ENCODE data around the gene RBM15B.

Gene RBM15B

DNA sequence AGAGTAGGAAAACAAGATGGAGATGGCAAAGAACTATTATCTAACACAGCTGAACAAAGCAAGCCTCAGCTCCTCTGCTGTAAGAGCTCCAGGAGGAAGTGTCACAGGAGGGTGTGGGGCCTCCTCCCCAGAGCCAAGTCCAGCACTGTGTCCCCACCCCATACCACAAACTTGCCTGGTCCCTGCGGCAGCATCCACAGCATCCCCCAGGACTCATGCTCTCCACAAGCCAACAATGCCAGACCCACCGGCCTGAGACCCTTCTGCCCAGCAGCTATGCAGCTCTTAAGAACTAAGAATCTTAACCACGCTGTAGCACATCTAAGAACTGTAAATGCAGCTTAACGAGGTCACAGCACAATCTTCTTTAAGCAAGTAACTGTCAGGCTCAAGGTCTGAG is 9.1 kb downstream of the RBM15B start:
- Histone ChIP-seq H3K27ac (ENCODE audit: insufficient read depth, low read depth, low read length, poor library complexity, severe bottlenecking) (no peak overlapping the region), H3K36me3 (ENCODE audit: control insufficient read depth, insufficient read depth, low read length) (peaks cover 14% of the 10 kb centered on the region), H3K9me3 (ENCODE audit: control insufficient read depth, low read length) (no peaks in the 10 kb centered on the region), H3K27me3 (ENCODE audit: control insufficient read depth, insufficient read depth, low read length, poor library complexity, severe bottlenecking) (no peaks in the 10 kb centered on the region), H3K4me1 (ENCODE audit: control insufficient read depth, insufficient read depth, low read length) (peaks cover 2% of the 10 kb centered on the region), H3K4me3 (ENCODE audit: insufficient read depth, low read depth, low read length) (no peak overlapping the region)
- 95 to 96% methylated on average over 4 of the region's 4 CpGs for WGBS, 2 experiments

GRCh38 chr3:51401735-51402134 is 10.7 kb downstream of the RBM15B start:
- Histone ChIP-seq H3K4me1 (ENCODE audit: control insufficient read depth, insufficient read depth, low read length) (no peaks in the 10 kb centered on the region), H3K9me3 (ENCODE audit: control insufficient read depth, low read length) (no peaks in the 10 kb centered on the region), H3K36me3 (ENCODE audit: control insufficient read depth, insufficient read depth, low read length) (peaks cover 12% of the 10 kb centered on the region), H3K4me3 (ENCODE audit: insufficient read depth, low read depth, low read length) (no peak overlapping the region), H3K27me3 (ENCODE audit: control insufficient read depth, insufficient read depth, low read length, poor library complexity, severe bottlenecking) (no peaks in the 10 kb centered on the region), H3K27ac (ENCODE audit: insufficient read depth, low read depth, low read length, poor library complexity, severe bottlenecking) (no peak overlapping the region)
- 91 to 95% methylated on average over 4 of the region's 4 CpGs for WGBS, 2 experiments

DNA sequence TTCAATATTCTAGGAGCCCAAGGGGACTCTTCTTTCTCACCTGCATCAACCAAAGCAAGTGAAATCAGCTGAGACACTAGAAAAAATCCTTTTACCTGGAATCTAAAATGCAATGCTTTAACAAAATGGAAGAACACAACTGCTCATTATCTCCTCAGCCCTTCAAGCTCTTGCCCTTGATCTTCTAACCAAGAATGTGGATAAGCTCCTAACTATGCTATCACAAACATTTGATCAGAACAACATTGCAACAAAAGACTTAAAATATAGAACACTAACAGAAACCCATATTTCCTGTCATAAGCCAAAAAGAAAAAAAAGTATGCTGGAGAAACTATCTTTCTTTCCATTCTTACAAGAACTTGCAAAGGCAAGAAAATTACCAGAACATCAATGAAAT is 12.6 kb downstream of the RBM15B start:
- peaks cover 12% of the 10 kb centered on the region for H3K36me3 ChIP-seq (ENCODE audit: control insufficient read depth, insufficient read depth, low read length)
- no peaks in the 10 kb centered on the region for H3K9me3 ChIP-seq (ENCODE audit: control insufficient read depth, low read length)
- H3K4me1 ChIP-seq (ENCODE audit: control insufficient read depth, insufficient read depth, low read length) = no peaks in the 10 kb centered on the region
- no peak overlapping the region for H3K27ac ChIP-seq (ENCODE audit: insufficient read depth, low read depth, low read length, poor library complexity, severe bottlenecking)
- H3K27me3 ChIP-seq (ENCODE audit: control insufficient read depth, insufficient read depth, low read length, poor library complexity, severe bottlenecking) = no peaks in the 10 kb centered on the region
- H3K4me3 ChIP-seq (ENCODE audit: insufficient read depth, low read depth, low read length) = no peak overlapping the region

DNA sequence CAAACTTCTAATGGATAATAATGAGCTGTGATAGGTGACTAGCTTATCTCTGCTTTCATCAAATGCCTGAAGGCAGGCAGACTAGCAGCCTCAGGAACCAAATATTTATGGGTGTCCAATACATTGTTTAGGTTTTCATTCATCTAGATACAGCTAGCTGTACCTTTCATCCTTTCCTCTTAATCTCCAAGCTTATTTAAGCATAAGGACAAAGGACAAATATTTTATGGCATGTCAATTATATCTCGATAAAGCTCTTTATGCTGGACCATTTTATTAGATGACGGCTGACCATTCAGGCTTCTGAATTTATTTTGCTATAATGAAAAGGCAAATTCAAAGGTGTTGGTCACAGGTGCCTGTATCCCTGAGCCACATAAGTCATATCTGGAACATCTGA is 16.9 kb downstream of the RBM15B start:
- Histone ChIP-seq H3K9me3 (ENCODE audit: control insufficient read depth, low read length) (no peaks in the 10 kb centered on the region), H3K4me3 (ENCODE audit: insufficient read depth, low read depth, low read length) (no peak overlapping the region), H3K27me3 (ENCODE audit: control insufficient read depth, insufficient read depth, low read length, poor library complexity, severe bottlenecking) (no peaks in the 10 kb centered on the region), H3K27ac (ENCODE audit: insufficient read depth, low read depth, low read length, poor library complexity, severe bottlenecking) (no peak overlapping the region), H3K4me1 (ENCODE audit: control insufficient read depth, insufficient read depth, low read length) (no peaks in the 10 kb centered on the region), H3K36me3 (ENCODE audit: control insufficient read depth, insufficient read depth, low read length) (peaks cover 14% of the 10 kb centered on the region)
- 94 to 98% methylated on average over 2 of the region's 2 CpGs for WGBS, 2 experiments

DNA sequence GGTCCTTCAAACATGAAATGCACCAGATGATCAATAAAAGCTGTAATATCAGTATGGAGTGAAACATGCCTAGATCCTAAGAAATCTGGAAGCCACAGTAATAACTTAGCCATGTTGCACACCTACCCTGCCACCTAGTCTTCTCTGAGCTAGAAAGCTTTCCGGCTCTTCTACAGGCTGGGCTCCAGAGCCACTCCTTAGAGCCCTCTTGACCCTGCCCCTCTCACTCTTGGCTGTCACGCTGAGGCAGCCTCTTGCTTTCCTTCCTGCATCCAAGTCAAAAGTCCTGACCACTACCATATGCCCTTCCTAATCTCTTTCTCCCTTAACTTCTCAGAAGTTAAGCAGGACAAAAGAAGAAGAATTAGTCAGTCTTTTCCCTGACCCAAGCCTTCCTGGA is 17.7 kb downstream of the RBM15B start:
- Histone ChIP-seq H3K27me3 (ENCODE audit: control insufficient read depth, insufficient read depth, low read length, poor library complexity, severe bottlenecking) (no peaks in the 10 kb centered on the region), H3K36me3 (ENCODE audit: control insufficient read depth, insufficient read depth, low read length) (peaks cover 14% of the 10 kb centered on the region)
- WGBS, 2 experiments = 95% methylated on average over 2 of the region's 2 CpGs

DNA sequence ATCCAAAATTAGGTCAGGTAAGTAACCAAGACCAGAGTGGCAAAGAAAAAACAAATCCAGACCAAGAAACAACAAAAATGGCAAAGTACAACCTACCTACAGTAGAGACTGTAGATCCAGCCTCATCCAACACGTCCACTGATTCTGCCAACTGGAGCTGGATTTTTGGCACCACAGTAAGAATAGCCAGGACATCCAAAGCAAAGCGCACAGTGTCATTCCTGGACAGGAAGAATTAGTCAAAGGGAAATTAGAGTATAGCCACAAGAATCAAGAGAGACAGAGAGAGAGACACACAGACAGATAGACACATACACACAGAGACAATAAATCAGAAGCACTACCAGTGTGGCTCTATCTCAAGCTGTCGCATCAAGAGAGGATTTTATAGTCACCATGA is 31.1 kb downstream of the RBM15B start:
- H3K9me3 ChIP-seq (ENCODE audit: control insufficient read depth, low read length) = no peaks in the 10 kb centered on the region
- WGBS, 2 experiments = 89 to 97% methylated on average over 3 of the region's 3 CpGs
- H3K36me3 ChIP-seq (ENCODE audit: control insufficient read depth, insufficient read depth, low read length) = peaks cover 32% of the 10 kb centered on the region
- no peak overlapping the region for H3K4me3 ChIP-seq (ENCODE audit: insufficient read depth, low read depth, low read length)
- H3K4me1 ChIP-seq (ENCODE audit: control insufficient read depth, insufficient read depth, low read length) = no peaks in the 10 kb centered on the region
- H3K27ac ChIP-seq (ENCODE audit: insufficient read depth, low read depth, low read length, poor library complexity, severe bottlenecking) = no peak overlapping the region
- H3K27me3 ChIP-seq (ENCODE audit: control insufficient read depth, insufficient read depth, low read length, poor library complexity, severe bottlenecking) = no peaks in the 10 kb centered on the region

More for the DNA sequence above, 17.7 kb downstream of the RBM15B start:
- no peaks in the 10 kb centered on the region for H3K4me1 ChIP-seq (ENCODE audit: control insufficient read depth, insufficient read depth, low read length)
- H3K4me3 ChIP-seq (ENCODE audit: insufficient read depth, low read depth, low read length) = no peak overlapping the region
- no peak overlapping the region for H3K27ac ChIP-seq (ENCODE audit: insufficient read depth, low read depth, low read length, poor library complexity, severe bottlenecking)
- no peaks in the 10 kb centered on the region for H3K9me3 ChIP-seq (ENCODE audit: control insufficient read depth, low read length)

GRCh38 chr3:51426921-51427320 is 35.8 kb downstream of the RBM15B start:
- H3K36me3 ChIP-seq (ENCODE audit: control insufficient read depth, insufficient read depth, low read length) = peaks cover 25% of the 10 kb centered on the region
- H3K9me3 ChIP-seq (ENCODE audit: control insufficient read depth, low read length) = no peaks in the 10 kb centered on the region
- H3K27me3 ChIP-seq (ENCODE audit: control insufficient read depth, insufficient read depth, low read length, poor library complexity, severe bottlenecking) = no peaks in the 10 kb centered on the region
- H3K27ac ChIP-seq (ENCODE audit: insufficient read depth, low read depth, low read length, poor library complexity, severe bottlenecking) = no peak overlapping the region
- H3K4me3 ChIP-seq (ENCODE audit: insufficient read depth, low read depth, low read length) = no peak overlapping the region
- H3K4me1 ChIP-seq (ENCODE audit: control insufficient read depth, insufficient read depth, low read length) = no peaks in the 10 kb centered on the region
- 95% methylated on average over 2 to 4 of the region's 4 CpGs for whole genome bisulfite sequencing, 2 experiments

DNA sequence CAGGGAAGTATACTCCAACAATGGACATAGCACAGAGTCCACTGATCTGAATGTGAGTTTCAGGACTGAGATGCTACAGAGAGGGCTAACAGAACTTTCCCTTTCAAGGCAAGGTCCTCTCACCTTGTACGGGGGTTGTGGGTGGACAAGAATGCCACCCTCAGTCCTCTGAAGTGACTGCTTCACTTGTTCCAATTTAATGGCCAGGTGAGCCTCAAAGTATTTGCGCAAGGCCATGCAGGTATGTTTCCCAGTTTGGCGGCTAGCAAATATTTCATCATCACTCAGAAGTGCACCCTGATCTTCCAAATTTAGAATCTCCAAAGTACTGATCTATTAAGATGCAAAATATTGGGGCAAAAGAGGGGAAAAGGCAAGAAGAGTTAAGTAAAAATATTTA is 38.1 kb downstream of the RBM15B start:
- Histone ChIP-seq H3K27ac (ENCODE audit: insufficient read depth, low read depth, low read length, poor library complexity, severe bottlenecking) (no peak overlapping the region), H3K9me3 (ENCODE audit: control insufficient read depth, low read length) (no peaks in the 10 kb centered on the region), H3K4me3 (ENCODE audit: insufficient read depth, low read depth, low read length) (no peak overlapping the region), H3K4me1 (ENCODE audit: control insufficient read depth, insufficient read depth, low read length) (no peaks in the 10 kb centered on the region), H3K27me3 (ENCODE audit: control insufficient read depth, insufficient read depth, low read length, poor library complexity, severe bottlenecking) (no peaks in the 10 kb centered on the region), H3K36me3 (ENCODE audit: control insufficient read depth, insufficient read depth, low read length) (peaks cover 25% of the 10 kb centered on the region)
- 96 to 97% methylated on average over 3 of the region's 3 CpGs for WGBS, 2 experiments

- H3K4me3 ChIP-seq (ENCODE audit: insufficient read depth, low read depth, low read length) = no peak overlapping the region
- WGBS, 2 experiments = 95 to 98% methylated on average over 5 of the region's 5 CpGs
- peaks cover 5% of the 10 kb centered on the region for H3K36me3 ChIP-seq (ENCODE audit: control insufficient read depth, insufficient read depth, low read length)
- H3K4me1 ChIP-seq (ENCODE audit: control insufficient read depth, insufficient read depth, low read length) = no peaks in the 10 kb centered on the region
- H3K27ac ChIP-seq (ENCODE audit: insufficient read depth, low read depth, low read length, poor library complexity, severe bottlenecking) = no peak overlapping the region
- no peaks in the 10 kb centered on the region for H3K27me3 ChIP-seq (ENCODE audit: control insufficient read depth, insufficient read depth, low read length, poor library complexity, severe bottlenecking)
- no peaks in the 10 kb centered on the region for H3K9me3 ChIP-seq (ENCODE audit: control insufficient read depth, low read length)
These were observed 43.0 kb downstream of the RBM15B start for GRCh38 chr3:51434110-51434509.

- Histone ChIP-seq H3K4me3 (ENCODE audit: insufficient read depth, low read depth, low read length) (no peak overlapping the region), H3K27ac (ENCODE audit: insufficient read depth, low read depth, low read length, poor library complexity, severe bottlenecking) (no peak overlapping the region), H3K36me3 (ENCODE audit: control insufficient read depth, insufficient read depth, low read length) (peaks cover 4% of the 10 kb centered on the region), H3K4me1 (ENCODE audit: control insufficient read depth, insufficient read depth, low read length) (no peaks in the 10 kb centered on the region), H3K27me3 (ENCODE audit: control insufficient read depth, insufficient read depth, low read length, poor library complexity, severe bottlenecking) (no peaks in the 10 kb centered on the region), H3K9me3 (ENCODE audit: control insufficient read depth, low read length) (no peaks in the 10 kb centered on the region)
These were observed 43.8 kb downstream of the RBM15B start for GRCh38 chr3:51434746-51435327.
